GM18868 (cell line): ENCODE data around the gene FAM32A.

Experiments
- ATAC-seq: cut with Tn5 transposase; IDR thresholded peaks from one replicate; pipeline ENCODE4 v1.9.1; 2021; ENCODE audit warnings: mild to moderate bottlenecking, moderate library complexity; ENCODE audit not compliant: unreplicated experiment

The FAM32A gene

DNA sequence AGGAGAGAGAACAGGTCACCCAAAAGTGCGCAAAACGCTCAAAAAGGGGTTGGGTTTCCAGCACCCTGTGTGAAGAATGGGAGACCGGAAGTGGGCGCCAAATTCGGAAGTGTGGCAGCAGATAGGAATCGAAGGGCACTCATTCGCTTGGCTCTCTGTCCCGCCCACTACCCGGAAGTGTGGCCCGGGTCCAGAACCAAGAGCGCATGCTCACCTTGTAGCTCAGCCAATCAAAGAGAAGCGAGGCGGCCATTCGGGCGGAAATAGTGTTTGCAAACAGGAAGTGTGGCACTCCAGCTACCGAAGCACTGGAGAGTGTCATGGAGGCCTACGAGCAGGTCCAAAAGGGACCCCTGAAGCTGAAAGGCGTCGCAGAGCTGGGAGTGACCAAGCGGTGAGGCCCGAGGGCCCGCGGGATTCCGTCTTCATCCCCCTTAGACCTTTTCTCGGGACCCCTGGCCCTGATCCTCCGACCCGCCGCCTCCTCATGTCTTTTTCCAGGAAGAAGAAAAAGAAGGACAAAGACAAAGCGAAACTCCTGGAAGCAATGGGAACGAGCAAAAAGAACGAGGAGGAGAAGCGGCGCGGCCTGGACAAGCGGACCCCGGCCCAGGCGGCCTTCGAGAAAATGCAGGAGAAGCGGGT lies at the start of gene FAM32A:
FAM32A (plus strand) TSS at position 288 of the 645 bp plus-strand sequence; CDS start at position 321, 33 bp downstream.
- ATAC-seq: peak; percentile 94

DNA sequence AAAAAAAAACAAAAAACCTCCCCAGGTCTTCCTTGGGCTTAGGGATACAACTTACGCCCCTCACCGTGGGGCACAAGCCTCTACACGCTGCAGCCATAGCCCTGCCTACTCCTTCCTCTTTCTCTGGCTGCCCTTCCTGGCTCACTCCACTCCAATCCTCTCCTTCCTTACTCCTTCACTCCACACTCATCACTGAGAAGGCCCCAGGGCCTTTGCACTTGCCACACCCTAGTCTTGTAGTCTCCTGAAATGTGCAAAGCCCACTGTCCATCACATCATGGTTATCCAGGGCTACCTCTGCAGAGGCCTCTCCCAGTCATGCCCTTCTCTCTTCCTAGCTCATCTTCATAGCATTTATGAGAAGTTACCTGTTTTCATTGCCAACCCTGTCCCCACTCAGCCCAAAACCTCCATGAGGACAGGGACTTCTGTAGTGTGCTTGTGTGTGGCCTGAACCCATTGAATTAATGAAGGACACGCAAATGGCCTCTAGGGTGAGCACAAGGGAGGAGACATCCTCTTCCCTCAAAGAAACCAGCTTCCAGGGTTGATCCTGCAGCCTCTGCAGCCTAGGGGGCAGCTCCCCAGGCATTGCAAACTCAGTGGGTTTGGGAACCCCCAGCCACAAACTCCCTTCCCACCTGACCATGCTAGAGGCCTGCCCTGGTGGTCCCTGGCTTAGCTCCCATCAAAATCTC lies 49.6 kb upstream of the FAM32A start:
- ATAC-seq: no peak

DNA sequence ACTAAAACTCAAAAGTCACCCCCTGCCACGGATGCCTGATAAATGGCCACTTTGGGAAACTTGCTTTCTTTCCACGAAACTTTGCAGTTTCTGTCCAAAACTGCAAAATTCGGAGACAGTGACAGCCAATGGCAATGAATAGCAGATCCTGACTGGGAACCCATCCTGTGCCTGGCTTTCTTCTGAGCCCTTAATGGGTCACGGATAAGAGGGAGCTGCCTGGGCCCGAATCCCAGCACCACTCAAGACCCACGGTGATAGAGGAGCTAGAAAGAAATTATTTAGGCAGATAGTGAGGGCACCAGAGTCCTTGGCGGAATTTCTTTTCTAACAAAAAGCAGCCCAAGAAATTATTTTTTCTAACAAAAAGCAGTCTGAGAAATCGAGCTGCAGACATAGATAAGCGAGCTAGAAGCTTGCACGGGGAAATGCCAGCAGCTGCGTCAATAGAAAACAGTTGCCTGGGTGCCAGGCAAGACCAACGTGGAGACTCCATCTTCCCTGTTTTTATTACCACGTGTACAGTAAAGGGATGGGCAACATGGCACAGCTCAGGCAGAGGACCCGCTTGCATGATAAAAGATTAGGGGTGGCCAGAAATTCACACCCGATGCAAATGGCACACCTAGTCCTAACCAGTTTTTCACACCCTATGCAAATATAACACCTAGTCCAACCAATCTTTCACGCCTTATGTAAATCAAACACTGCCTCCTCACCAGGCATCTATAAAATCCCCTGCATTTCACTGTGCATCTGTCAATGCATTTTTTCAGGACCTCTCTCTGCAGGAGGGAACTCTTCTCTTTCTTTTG lies 48.8 kb upstream of the FAM32A start:
- ATAC-seq: no peak

DNA sequence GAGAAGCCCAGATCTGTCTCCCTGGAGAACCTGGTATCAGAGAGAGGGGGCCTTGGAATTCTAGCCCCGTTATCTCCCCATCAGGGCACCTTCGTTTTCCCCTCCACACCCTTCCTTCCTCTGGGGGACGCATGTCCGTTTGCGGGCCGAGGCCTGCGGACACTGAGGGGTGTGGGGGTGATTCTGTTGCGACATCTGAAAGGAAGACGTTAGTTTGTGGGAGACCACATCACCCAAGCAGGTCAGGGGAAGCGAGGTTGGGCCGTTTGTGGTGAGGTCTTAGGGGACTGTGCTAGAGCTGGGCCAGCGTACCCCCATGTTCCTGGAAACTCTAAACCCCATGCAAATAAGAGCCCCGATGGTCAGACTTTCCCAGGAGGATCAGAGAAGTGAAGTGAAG lies 45.5 kb upstream of the FAM32A start:
- no peak for ATAC-seq

DNA sequence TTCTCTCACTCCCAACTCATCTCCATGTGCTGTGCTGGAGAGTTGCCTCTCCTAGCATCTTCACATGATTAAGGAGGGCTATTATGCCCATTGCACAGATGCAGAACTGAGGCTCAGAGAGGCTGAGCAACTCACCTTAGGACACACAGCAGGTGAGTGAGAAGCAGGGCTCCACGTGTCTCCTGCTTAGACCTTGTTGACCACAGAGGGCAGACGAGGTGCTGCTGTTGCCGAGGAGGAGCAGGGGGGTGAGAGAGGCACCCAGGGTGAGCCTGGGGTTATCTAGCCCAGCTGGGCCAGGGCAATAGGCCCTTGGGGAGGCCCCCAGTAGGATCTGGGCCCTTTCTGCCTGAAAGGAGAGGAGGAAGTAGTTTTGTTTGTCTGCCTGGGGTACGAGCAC lies 44.2 kb upstream of the FAM32A start:
- no peak for ATAC-seq

DNA sequence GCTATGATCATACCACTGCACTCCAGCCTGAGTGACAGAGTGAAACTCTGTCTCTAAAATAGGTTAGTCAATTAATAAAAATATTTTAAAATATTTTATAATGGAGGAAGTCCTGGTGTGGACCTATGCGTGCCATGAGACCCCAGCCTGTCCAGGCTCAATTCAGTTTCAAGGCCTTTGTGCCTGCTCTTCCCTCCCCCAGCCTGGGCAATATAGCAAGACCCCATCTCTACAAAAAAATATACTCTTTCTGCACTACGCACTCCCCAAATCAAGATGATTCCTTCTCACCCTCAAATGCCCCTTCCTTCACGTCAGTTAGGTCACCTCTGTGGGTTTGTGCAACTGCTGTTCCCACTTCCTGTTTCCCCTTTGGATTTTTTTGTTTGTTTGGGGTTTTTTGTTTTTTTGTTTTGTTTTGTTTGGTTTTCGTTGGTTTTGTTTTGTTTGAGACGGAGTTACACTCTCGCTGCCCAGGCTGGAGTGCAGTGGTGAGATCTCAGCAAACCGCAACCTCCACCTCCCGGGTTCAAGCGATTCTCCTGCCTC lies 43.1 kb upstream of the FAM32A start:
- ATAC-seq: no peak

DNA sequence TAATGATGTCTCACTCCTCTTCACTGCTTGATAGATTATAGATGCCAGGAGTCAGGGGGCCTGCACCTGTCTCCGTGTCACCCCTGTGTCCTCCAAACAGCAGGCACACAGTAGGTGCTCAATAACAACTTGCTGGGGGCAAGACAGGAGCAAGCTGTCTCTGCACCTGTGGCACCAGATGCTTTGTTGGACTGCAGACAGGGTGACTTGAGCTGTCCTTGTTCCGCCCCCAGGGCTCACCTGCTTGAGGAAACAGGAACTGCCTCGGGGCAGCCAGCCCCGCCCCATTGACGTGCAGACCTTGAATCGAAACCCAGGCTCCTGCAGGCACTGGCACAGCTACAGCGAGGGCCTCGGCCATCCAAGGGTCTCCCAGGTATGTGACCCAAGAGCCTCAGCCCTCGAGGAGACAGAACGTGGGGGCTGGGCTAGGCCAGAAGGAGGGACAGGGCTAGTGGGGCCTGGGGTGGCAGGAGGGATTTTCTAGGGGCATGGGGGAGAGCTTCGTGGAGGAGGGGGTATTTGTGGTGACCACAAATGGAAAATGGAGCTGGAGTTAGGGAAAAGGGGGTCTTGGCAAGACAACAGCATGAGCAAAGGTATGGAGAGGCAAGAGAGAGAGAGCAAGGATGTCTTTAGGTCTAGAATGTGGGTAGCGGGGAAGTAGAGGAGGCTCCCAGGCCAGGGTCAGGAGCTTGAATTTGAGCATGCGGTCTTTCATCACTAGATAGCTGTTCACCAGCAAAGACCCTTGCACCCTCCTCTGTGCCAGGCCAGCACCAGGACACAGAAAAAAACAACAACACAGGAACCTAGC lies 41.6 kb upstream of the FAM32A start, which contains the start of gene HSH2D:
HSH2D (plus strand) TSS at position 287 of the 817 bp plus-strand sequence. CDS start 5,066 bp downstream, outside the sequence.
- ATAC-seq: peak; percentile 71

DNA sequence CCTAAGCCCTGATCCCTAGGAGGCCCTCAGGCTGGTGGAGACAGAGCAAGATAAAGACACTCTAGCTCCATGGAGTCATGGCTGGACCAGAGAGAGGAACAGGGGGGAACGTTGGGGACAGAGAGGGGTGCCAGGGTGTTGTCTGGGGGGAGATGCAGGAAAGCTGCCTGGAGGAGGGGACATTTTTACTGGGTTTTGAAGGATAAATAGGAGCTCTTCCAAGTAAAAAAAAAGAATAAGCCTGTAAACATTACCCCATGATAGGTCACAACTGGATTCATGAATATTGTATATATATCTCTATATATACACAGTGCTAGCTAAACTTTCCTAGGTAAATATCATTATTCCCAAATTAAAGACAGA lies 41.0 kb upstream of the FAM32A start:
- ATAC-seq: no peak

DNA sequence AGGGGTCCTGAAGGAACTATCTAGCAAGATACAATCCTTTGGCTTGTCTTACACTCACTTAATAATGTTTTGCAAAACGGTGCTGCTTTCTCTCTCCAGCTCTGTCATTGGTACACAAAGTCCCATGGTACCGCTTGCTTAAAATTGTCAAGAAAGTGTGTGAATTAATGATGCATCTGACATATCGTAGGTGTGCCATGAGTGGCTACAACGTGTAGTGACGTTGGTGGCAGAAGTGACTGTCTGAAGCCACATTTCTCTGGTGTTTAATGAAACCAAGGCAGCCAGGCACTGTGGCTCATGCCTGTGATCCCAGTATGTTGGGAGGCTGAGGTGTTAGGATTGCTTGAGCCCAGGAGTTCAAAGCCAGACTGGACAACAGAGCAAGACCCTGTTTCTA lies 39.1 kb upstream of the FAM32A start:
- no peak for ATAC-seq

DNA sequence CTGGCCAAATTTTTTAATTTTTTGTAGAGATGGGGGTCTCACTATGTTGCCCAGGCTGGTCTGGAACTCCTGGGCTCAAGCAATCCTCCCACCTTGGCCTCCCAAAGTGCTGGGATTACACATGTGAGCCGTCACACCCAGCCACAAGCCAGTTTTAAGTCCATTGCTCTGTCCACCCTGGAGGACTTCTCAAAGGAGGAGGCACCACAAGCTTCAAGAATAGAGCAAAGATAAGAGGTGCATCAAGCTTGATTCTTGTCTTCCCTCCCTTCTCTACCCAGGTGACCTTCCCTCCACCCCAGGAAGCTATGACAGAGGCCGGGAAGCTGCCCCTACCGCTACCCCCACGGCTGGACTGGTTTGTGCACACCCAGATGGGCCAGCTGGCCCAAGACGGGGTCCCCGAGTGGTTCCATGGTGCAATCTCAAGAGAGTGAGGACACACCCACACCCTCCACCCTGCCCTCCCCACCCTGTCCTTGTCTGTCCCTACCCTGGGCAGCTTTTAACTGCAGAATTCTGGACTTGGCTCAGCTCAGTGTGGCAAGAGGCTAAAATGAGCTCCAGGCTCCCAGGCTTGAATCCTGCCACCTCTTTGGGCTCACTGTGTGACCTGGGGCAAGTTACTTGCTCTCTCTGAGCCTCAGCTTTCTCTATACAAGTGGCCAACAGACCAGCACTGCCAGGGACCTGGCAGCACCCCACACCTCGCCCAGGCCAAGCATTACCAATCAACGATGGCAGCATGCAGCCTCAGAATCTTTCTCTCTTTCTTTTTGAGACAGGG lies 36.6 kb upstream of the FAM32A start:
- no peak for ATAC-seq

DNA sequence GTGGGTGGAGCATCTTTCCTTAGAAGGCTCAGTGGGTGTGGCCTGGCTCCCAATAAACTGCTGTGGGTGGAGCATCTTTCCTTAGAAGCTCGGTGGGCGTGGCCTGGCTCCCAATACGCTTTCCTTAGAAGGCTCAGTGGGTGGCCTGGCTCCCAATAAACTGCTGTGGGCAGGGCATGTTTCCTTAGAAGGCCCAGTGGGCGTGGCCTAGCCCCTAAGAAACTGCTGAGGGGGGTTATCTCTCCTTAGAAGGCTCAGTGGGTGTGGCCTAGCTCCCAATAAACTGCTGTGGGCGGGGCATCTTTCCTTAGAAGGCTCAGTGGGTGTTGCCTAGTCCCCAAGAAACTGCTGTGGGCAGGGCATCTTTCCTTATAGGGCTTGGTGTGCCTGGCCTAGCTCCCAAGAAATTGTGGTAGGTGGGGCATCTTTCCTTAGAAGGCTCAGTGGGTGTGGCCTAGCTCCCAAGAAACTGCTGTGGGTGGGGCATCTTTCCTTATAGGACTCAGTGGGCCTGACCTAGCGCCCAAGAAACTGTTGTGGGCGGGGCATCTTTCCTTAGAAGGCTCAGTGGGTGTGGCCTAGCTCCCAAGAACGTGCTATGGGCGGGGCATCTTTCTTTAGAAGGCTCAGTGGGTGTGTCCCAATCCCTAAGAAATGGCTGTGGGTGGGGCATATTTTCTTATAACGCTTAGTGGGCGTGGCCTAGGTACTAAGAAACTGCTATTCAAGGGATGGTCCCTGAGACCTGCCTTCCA lies 31.5 kb upstream of the FAM32A start:
- no peak for ATAC-seq

DNA sequence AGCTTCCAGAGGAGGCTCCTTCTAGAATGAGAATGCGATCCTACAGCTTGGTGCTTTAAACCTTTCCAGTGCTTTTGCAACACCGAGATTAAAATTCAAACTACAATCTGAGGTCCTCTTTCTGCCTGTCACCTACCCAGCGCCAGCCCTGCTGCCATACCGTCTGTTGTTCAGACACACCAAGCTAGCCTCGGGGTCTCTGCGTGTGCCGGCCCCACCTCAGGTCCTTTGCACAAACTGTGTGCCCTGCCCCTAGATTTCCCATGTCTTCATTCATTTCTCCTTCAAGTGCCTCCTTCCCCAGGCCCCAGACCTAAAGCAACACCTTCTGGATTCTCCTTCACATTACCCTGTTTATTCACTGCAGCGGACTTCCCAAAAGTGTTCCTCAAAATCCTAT lies 30.7 kb upstream of the FAM32A start:
- no peak for ATAC-seq

DNA sequence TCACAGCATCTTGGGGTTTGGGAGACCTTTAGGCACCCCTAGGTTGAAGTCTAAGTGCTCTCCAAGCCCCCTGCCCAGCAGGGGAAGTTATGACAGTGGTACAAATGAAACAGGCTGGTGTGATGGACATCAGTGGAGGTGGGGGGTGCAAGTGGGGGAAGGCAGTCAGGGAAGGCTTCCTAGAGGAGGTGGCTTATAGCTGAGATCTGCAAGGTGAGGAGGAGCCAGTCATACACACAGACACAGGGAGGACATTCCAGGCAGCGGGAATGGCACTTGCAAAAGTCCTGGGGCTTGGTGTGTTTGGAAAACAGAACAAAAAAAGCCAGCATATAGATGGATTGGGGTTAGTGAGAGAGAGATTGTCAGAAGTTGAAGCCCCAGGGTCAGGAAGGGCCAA lies 30.1 kb upstream of the FAM32A start:
- ATAC-seq: no peak

DNA sequence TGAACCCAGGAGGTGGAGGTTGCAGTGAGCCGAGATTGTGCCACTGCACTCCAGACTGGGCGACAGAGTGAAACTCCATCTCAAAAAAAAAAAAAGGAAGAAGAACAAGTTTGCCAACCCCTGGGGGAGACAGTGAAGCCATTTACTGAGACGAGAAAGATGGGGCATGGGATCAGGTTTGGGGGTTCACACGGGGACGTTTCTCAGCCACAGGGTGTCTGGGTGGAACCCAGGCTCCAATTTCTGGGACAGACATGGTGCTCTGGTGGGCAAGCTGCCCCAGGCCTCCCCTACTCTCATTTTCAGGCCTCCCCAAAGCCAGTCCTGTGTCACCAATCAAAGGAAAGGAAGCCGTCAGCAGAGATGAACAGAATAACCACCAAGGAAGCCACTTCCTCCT lies 28.3 kb upstream of the FAM32A start:
- no peak for ATAC-seq

DNA sequence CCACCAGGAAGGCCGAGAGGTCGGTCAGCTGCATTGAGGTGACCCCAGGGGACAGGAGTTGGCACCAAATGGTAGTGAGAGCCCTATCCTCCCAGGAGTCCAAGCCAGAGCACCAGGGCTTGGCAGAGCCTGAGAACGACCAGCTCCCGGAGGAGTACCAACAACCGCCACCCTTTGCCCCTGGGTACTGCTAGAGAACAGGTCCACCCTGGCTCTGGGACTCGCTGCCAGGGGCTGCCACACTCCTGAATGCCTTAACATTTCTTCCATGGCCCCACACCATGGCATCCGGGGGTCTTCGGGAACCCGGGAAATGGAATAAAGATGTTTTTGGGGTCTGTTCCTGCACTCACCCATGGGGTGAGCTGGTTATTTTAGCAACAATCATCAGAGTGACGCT lies 27.6 kb upstream of the FAM32A start:
- ATAC-seq: no peak

DNA sequence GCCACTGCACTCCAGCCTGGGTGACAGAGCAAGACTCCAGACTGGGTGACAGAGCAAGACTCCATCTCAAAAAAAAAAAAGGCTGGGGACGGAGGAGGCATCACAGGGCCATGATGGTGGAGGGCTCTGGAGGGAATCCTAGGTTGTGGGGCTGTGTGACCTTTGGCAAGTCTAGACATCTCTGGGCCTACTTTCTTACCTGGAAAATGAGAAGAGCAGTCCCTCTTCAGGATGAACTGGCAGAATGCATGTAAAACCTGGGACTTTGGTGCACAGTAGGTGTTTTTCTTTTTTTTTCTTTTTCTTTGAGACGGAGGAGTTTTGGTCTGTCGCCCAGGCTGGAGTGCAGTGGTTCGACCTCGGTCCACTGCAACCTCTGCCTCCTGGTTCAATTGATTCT lies 25.6 kb upstream of the FAM32A start:
- ATAC-seq: no peak

DNA sequence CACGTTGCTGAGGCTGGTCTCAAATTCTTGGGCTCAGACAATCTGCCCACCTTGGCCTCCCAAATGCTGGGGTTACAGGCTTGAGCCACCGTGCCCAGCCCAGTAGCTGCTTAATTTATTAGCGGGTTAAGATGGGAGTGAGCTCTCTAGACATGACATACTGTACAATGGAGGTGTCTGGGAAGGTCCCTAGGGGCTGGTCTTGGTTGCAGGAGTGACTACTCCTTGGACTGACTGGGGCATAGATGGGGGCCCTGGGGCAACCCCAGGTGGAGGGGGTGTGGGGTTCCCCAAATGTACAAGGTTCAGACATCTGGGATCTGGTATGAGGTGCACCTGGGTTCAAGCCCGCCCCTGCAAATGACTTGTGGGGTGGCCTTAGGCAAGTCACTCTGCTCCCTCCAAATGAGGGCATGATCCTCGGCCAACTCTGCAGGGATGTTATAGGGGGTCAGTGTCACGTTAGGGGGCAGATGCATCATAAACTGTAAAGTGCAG lies 24.7 kb upstream of the FAM32A start:
- ATAC-seq: no peak

DNA sequence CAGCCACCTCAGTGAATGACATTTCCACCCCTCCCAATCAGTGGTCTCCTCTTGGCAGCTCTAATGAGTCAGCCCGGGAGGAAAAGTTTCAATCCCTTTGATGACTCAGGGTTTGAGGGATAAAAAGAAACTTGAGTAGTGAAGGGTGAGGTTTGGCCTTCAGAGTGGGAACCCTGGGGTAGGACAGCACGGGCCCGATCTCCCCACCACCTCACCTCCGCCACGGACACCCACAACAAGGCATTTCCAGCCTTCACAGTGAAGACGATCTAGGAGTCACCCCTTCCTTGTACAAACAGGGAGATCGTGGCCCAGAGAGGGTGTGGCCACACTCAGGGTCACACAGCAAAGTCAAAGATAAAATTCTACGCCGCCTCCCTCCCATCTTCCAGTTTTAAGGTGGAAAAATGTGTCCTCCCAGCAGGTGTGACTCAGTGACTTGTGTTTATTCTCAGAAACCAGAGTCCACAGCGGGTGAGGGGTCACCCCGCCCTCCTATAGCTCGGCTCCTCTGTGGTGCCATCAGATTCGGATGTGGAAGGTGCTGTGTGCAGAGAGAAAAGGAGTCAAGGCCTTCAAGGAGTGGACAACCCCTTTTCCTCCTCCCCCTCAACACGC lies 24.2 kb upstream of the FAM32A start:
- no peak for ATAC-seq

DNA sequence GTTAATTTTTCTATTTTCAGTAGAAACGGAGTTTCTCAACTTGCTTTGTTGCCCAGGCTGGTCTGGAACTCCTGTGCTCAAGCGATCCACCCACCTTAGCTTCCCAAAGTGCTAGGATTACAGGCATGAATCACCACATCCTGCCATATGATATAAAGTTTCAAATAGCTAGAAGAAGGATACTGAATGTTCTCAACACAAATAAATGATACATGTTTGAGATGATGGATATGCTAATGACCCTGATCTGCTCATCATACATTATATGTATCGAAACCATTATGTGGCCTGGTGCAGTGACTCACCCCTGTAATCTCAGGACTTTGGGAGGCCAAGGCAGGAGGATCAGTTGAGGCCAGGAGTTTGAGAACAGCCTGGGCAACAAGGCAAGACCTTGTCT lies 23.4 kb upstream of the FAM32A start:
- ATAC-seq: no peak
